H1 (cell line): ENCODE measurements around the gene FGF21. TPM values are rescaled to one million over a fixed set of nuclear protein-coding genes. Genes with fewer than 3 reads are reported as not detected.

Source experiments
- CTCF ChIA-PET: fragments of 300-600 bp; sonication (Branson Sonifier 250); formaldehyde crosslinking; loops from one replicate; lab custom pipeline; 2021; ENCODE audit not compliant: partially characterized antibody; lab: Charles Lee
- POLR2A ChIA-PET: fragments of 300-600 bp; sonication (Branson Sonifier 250); formaldehyde crosslinking; loops from one replicate; lab custom pipeline; 2021; ENCODE audit warnings: inconsistent platforms; ENCODE audit not compliant: partially characterized antibody; lab: Charles Lee
- DNase-seq, 2 experiments: peaks; one replicate each; pipeline versions ENCODE4 v3.0.0 to v3.0.0-alpha.2; 2010 to 2022; ENCODE audit warnings: low spot score in 2 of 2, low read depth in 1 of 2, mixed read lengths in 1 of 2
- FAIRE-seq: peaks from 2 replicates; lab custom pipeline; 2011; peaks lifted over from hg19 to GRCh38; lab: Jason Lieb, UNC
- H2AFZ ChIP-seq: 2 replicates; pipeline ENCODE4 v1.8.1; 2012; ENCODE audit warnings: low read length, inconsistent platforms
- H2AK5ac ChIP-seq: 2 replicates; pipeline ENCODE4 v1.6.1; 2013; ENCODE audit warnings: low read depth, low read length
- H2BK120ac ChIP-seq: replicated peaks from 2 replicates; pipeline ENCODE3; 2013; ENCODE audit warnings: low read depth, low read length, inconsistent platforms
- H2BK12ac ChIP-seq: 2 replicates; pipeline ENCODE4 v1.6.1; 2013; ENCODE audit warnings: low read depth, low read length
- H2BK15ac ChIP-seq: 2 replicates; pipeline ENCODE4 v1.6.1; 2013; ENCODE audit warnings: low read length
- H2BK20ac ChIP-seq: 2 replicates; pipeline ENCODE4 v1.6.1; 2013; ENCODE audit warnings: low read length
- H2BK5ac ChIP-seq: 2 replicates; pipeline ENCODE4 v1.6.1; 2013; ENCODE audit warnings: low read depth, low read length
- H3K14ac ChIP-seq: 2 replicates; pipeline ENCODE4 v1.6.1; 2013; ENCODE audit warnings: inconsistent platforms; ENCODE audit not compliant: insufficient read length
- H3K18ac ChIP-seq: 2 replicates; pipeline ENCODE4 v1.6.1; 2013; ENCODE audit warnings: low read length; ENCODE audit errors: extremely low read depth
- H3K23ac ChIP-seq: 2 replicates; pipeline ENCODE4 v1.6.1; 2013; ENCODE audit warnings: inconsistent platforms; ENCODE audit not compliant: insufficient read length
- H3K23me2 ChIP-seq: 2 replicates; pipeline ENCODE4 v1.6.1; 2013; ENCODE audit warnings: low read depth, low read length
- H3K27ac ChIP-seq: 2 replicates; pipeline ENCODE4 v1.6.1; 2011; ENCODE audit warnings: low read depth, low read length, inconsistent platforms
- H3K27me3 ChIP-seq, 4 experiments: replicated peaks in 1 of 4; 1 replicate in 1 of 4; 2 replicates in 3 of 4; pipeline versions ENCODE4 v1.6.1 to v1.8.1; 2011 to 2013; ENCODE audit warnings: low read length in 3 of 4, mild to moderate bottlenecking in 3 of 4, inconsistent platforms in 2 of 4, mixed read lengths in 2 of 4, moderate library complexity in 1 of 4; ENCODE audit not compliant: control insufficient read depth in 3 of 4, insufficient read depth in 3 of 4; ENCODE audit errors: extremely low read depth in 1 of 4
- H3K36me3 ChIP-seq, 4 experiments: 2 replicates each; pipeline versions ENCODE4 v1.6.1 to v1.8.1; 2011 to 2013; ENCODE audit warnings: mild to moderate bottlenecking in 4 of 4, low read length in 3 of 4, moderate library complexity in 2 of 4, control low read depth in 1 of 4, inconsistent platforms in 1 of 4; ENCODE audit not compliant: insufficient read depth in 4 of 4, control insufficient read depth in 2 of 4
- H3K4ac ChIP-seq: replicated peaks from 2 replicates; pipeline ENCODE3; 2013; ENCODE audit warnings: low read length, low read depth, mixed read lengths, inconsistent platforms; ENCODE audit not compliant: insufficient read length
- H3K4me1 ChIP-seq, 4 experiments: replicated peaks in 1 of 4; 1 replicate in 1 of 4; 2 replicates in 3 of 4; pipeline versions ENCODE4 v1.6.1 to v1.8.1; 2011 to 2013; ENCODE audit warnings: low read length in 3 of 4, inconsistent platforms in 2 of 4, mixed read lengths in 1 of 4; ENCODE audit not compliant: insufficient read depth in 4 of 4, control insufficient read depth in 3 of 4
- H3K4me2 ChIP-seq, 2 experiments: 2 replicates each; pipeline versions ENCODE4 v1.6.1 to v1.8.1; 2011 to 2013; ENCODE audit warnings: low read depth in 2 of 2, low read length in 2 of 2, control low read depth in 1 of 2, inconsistent platforms in 1 of 2, mild to moderate bottlenecking in 1 of 2; ENCODE audit not compliant: insufficient read depth in 1 of 2
- H3K4me3 ChIP-seq, 4 experiments: fragments of 200-600, 300-600 bp in 1 of 4; sonication (generic), shearing (Covaris generic), sonication (Bioruptor Twin) in 1 of 4; 2 replicates each; pipeline versions ENCODE4 v1.5.1 to v1.8.1; 2011 to 2016; ENCODE audit warnings: low read length in 4 of 4, low read depth in 3 of 4, control low read depth in 2 of 4, inconsistent platforms in 2 of 4, mild to moderate bottlenecking in 2 of 4, mixed read lengths in 1 of 4, moderate library complexity in 1 of 4; ENCODE audit not compliant: insufficient read depth in 2 of 4; ENCODE audit errors: extremely low read depth in 1 of 4
- H3K56ac ChIP-seq: replicated peaks from 2 replicates; pipeline ENCODE3; 2013; ENCODE audit warnings: low read depth, mild to moderate bottlenecking, mixed read lengths, low read length, inconsistent platforms; ENCODE audit not compliant: insufficient read length
- H3K79me1 ChIP-seq: 2 replicates; pipeline ENCODE4 v1.6.1; 2013; ENCODE audit warnings: low read depth, low read length, control low read depth
- H3K79me2 ChIP-seq, 2 experiments: 2 replicates each; pipeline versions ENCODE4 v1.6.1 to v1.8.1; 2012 to 2013; ENCODE audit warnings: low read length in 2 of 2, mild to moderate bottlenecking in 2 of 2, inconsistent platforms in 1 of 2; ENCODE audit not compliant: insufficient read depth in 2 of 2, control insufficient read depth in 1 of 2
- H3K9ac ChIP-seq, 4 experiments: replicated peaks in 1 of 4; 1 replicate in 1 of 4; 2 replicates in 3 of 4; pipeline versions ENCODE4 v1.6.1 to v1.8.1; 2011 to 2013; ENCODE audit warnings: low read depth in 3 of 4, low read length in 3 of 4, control low read depth in 2 of 4, mild to moderate bottlenecking in 2 of 4, moderate library complexity in 2 of 4, inconsistent platforms in 1 of 4; ENCODE audit errors: extremely low read depth in 1 of 4
- H3K9me3 ChIP-seq, 2 experiments: 2 replicates each; pipeline versions ENCODE4 v1.6.1 to v1.8.1; 2012 to 2013; ENCODE audit warnings: mild to moderate bottlenecking in 2 of 2, moderate library complexity in 2 of 2, control low read depth in 1 of 2, inconsistent platforms in 1 of 2, low read depth in 1 of 2, low read length in 1 of 2, mixed read lengths in 1 of 2; ENCODE audit not compliant: insufficient read depth in 2 of 2
- H4K20me1 ChIP-seq, 2 experiments: replicated peaks in 1 of 2; 2 replicates each; pipeline versions ENCODE3 to v1.8.1; 2011 to 2013; ENCODE audit warnings: inconsistent platforms in 2 of 2, low read length in 2 of 2, mild to moderate bottlenecking in 1 of 2; ENCODE audit not compliant: insufficient read depth in 2 of 2, control insufficient read depth in 1 of 2
- H4K5ac ChIP-seq: 2 replicates; pipeline ENCODE4 v1.6.1; 2013; ENCODE audit warnings: low read length, low read depth, mixed read lengths, inconsistent platforms; ENCODE audit not compliant: insufficient read length
- H4K8ac ChIP-seq: 2 replicates; pipeline ENCODE4 v1.8.0; 2013; ENCODE audit warnings: mild to moderate bottlenecking, moderate library complexity, low read length, inconsistent platforms; ENCODE audit not compliant: insufficient read depth; ENCODE audit errors: extremely low read depth
- H4K91ac ChIP-seq: replicated peaks from 2 replicates; pipeline ENCODE3; 2013; ENCODE audit warnings: low read length, mixed read lengths, inconsistent platforms; ENCODE audit not compliant: insufficient read length
- EZH2 ChIP-seq: fragments of 200-600 bp; sonication (generic); IDR thresholded peaks from 2 replicates; pipeline ENCODE4 v1.7.1; 2012; ENCODE audit warnings: low read depth, mild to moderate bottlenecking, moderate library complexity, low read length, inconsistent platforms; ENCODE audit not compliant: severe bottlenecking
- RBBP5 ChIP-seq: IDR thresholded peaks from 2 replicates; pipeline ENCODE4 v1.7.1; 2012; ENCODE audit warnings: low read depth, mild to moderate bottlenecking, inconsistent platforms, low read length, moderate library complexity, borderline replicate concordance
- TBP ChIP-seq: IDR thresholded peaks from 2 replicates; pipeline ENCODE4 v1.6.1; 2011; ENCODE audit warnings: low read depth, low read length, improper control_type of control experiment
- WGBS, 2 experiments: shearing (Covaris generic) in 1 of 2; methylation state at CpG; one replicate each; pipeline versions ENCODE4 v1.1.6 to v1.1.7; 2013 to 2015; ENCODE audit warnings: low lambda C conversion rate in 2 of 2, mixed read lengths in 2 of 2, inconsistent platforms in 1 of 2, low coverage in 1 of 2, missing lambda C conversion rate in 1 of 2; ENCODE audit not compliant: insufficient replicate concordance in 2 of 2, insufficient coverage in 1 of 2, insufficient read length in 1 of 2; ENCODE audit errors: extremely low coverage in 1 of 2, missing lambda C conversion rate in 1 of 2; 5-methylcytosine and 5-hydroxymethylcytosine counted together
- polyA plus RNA-seq, 7 experiments: library from polyadenylated mRNA; depleted of rRNA in 3 of 7; stranded (reverse) in 5 of 7; unstranded in 2 of 7; fragments of >200 nt in 5 of 7; fragments of 200-250 nt in 2 of 7; gene quantifications; 1 replicate in 5 of 7; 2 replicates in 1 of 7; 4 replicates in 1 of 7; pipeline versions ENCODE4 v1.2.1 to v1.2.3, GENCODE V29; 2011 to 2013; ENCODE audit warnings: missing spikeins in 2 of 7, mixed read lengths in 2 of 7
- total RNA-seq: library from RNA; stranded (reverse); fragmentation: NEBNext Ultra II Directional; extraction: Animal tissue kit (Norgen Biotek cat#: 25700); gene quantifications from 2 replicates; pipeline ENCODE4 v1.2.1, GENCODE V29; 2021

The FGF21 gene
- total and polyA plus RNA-seq, 2 of the 8 experiments (the other 6 are each of a cell fraction or from before 2014, with no cell fraction given): 0.48 to 0.80 TPM

DNA sequence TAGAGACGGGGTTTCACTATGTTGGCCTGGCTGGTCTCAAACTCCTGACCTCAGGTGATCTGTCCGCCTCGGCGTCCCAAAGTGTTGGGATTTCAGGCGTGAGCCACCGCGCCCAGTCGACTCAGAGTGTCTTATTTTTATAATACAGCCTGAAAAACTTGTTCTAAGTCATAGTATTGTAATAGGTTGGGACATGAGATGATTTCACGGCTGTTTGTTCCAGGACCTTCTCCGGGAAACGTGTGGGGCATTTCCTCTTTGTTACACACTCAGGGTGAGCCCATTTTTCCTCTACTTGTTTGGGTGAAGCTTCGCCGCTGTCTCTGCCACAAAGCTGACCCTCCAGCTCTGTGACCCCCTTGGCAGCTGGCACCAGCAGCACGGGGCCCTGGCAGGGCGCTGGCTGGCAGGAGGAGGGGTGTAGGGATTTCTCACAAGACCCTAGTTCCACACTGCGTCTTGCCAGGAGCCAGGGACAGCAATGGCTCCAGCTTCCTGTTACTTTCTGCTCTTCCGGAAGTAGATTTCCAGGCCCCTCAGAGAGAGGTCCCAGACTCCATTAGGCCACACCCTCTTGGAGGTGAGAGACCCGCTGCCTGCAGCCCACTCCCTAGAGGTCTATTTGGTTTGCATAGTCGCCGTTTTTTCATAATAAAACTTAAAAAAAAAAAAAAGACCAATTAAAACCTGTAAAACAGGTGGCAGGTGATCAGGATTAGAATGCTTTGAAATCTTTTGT, 15.6 kb downstream of the FGF21 start:
- no peaks in the 10 kb centered on the region for H3K9me3 ChIP-seq
- no peak for TF ChIP-seq TBP
- TF ChIP-seq EZH2: no peak
- TF ChIP-seq RBBP5: no peak
- TF ChIP-seq, all 59 proteins: peak for 0
- 89% methylated on average over 20 of the region's 20 CpGs; no CpG with 5 or more reads in 1 of the 2 experiments for WGBS, 2 experiments
- no peak overlapping the region for H3K23ac ChIP-seq
- no peak overlapping the region for H3K56ac ChIP-seq
- no peak overlapping the region for H2AK5ac ChIP-seq
- no peak overlapping the region for H3K4me2 ChIP-seq
- H3K27me3 ChIP-seq: no peaks in the 10 kb centered on the region
- no peak overlapping the region for H4K91ac ChIP-seq
- peak overlapping the region; percentile 86 for H2AFZ ChIP-seq
- H3K14ac ChIP-seq: no peak overlapping the region
- H2BK120ac ChIP-seq: no peak overlapping the region
- FAIRE-seq: no peak
- H4K20me1 ChIP-seq: no peaks in the 10 kb centered on the region
- no peak overlapping the region for H3K4ac ChIP-seq
- H3K79me1 ChIP-seq: no peaks in the 10 kb centered on the region
- no peak overlapping the region for H2BK20ac ChIP-seq
- no peak overlapping the region for H4K5ac ChIP-seq
- DNase-seq: no peak
- CTCF ChIA-PET: interaction anchor here (0.5 to 2.2 kb wide), 5 partner anchors 13 to 1644 kb away, joined by 3 to 8 read pairs (median 4); no protein-coding TSS in a partner anchor
- H3K23me2 ChIP-seq: no peaks in the 10 kb centered on the region
- peak overlapping the region; percentile 39; the same call in 1 of the 2 replicates for H2BK12ac ChIP-seq
- H2BK5ac ChIP-seq: no peak overlapping the region; the same call in 1 of the 2 replicates
- H3K4me3 ChIP-seq: no peak overlapping the region
- no peaks in the 10 kb centered on the region for H3K4me1 ChIP-seq
- H3K79me2 ChIP-seq: no peaks in the 10 kb centered on the region
- H3K36me3 ChIP-seq: no peaks in the 10 kb centered on the region
- H2BK15ac ChIP-seq: no peak overlapping the region
- 0 out of 2 replicates have a peak overlapping the region, but pooled peaks have one; percentile 75 for H4K8ac ChIP-seq
- POLR2A ChIA-PET: interaction anchor here (0.9 to 5.0 kb wide), 9 partner anchors 9 to 101 kb away, joined by 3 to 39 read pairs (median 4); partner anchors contain the start of genes FUT2 and PPP1R15A
- H3K18ac ChIP-seq: no peak overlapping the region; the same call in none of the 2 replicates
- no peak overlapping the region for H3K9ac ChIP-seq
- H3K27ac ChIP-seq: no peak overlapping the region; the same call in 1 of the 2 replicates
